GM23338 (cell line): ENCODE data around the gene TRIM14. TPM values are rescaled to one million over a fixed set of nuclear protein-coding genes. Genes with fewer than 3 reads are reported as not detected.

Source experiments
- ATAC-seq: fragments of 200-7000 bp; cut with Tn5 transposase; 3 replicates; pipeline ENCODE4 v1.9.1; 2020
- DNase-seq: peaks from one replicate; pipeline ENCODE4 v3.0.0-alpha.2; 2015; ENCODE audit warnings: low spot score
- H2AFZ ChIP-seq: fragments of 200-600 bp; sonication (generic); 2 replicates; pipeline ENCODE4 v1.8.0; 2016; ENCODE audit warnings: antibody characterized with exemption, mild to moderate bottlenecking, moderate library complexity
- H3F3A ChIP-seq: fragments of 200-600 bp; sonication (generic); replicated peaks from 2 replicates; pipeline ENCODE4 v1.8.0; 2017; ENCODE audit warnings: antibody characterized with exemption, mixed run types, low read depth
- H3K27ac ChIP-seq: fragments of 200-600 bp; sonication (generic); 2 replicates; pipeline ENCODE4 v1.6.1; 2016; ENCODE audit warnings: low read depth
- H3K27me3 ChIP-seq: fragments of 200-600 bp; sonication (generic); 2 replicates; pipeline ENCODE4 v1.8.0; 2016; ENCODE audit warnings: mild to moderate bottlenecking, mixed run types, moderate library complexity; ENCODE audit not compliant: insufficient read depth
- H3K36me3 ChIP-seq: fragments of 200-600 bp; sonication (generic); 2 replicates; pipeline ENCODE4 v1.8.0; 2016; ENCODE audit warnings: mild to moderate bottlenecking; ENCODE audit not compliant: insufficient read depth
- H3K4me1 ChIP-seq: fragments of 200-600 bp; sonication (generic); 2 replicates; pipeline ENCODE4 v1.8.0; 2016; ENCODE audit warnings: mild to moderate bottlenecking, moderate library complexity; ENCODE audit not compliant: insufficient read depth
- H3K4me2 ChIP-seq: fragments of 200-600 bp; sonication (generic); 2 replicates; pipeline ENCODE4 v1.7.1; 2017; ENCODE audit warnings: mixed run types
- H3K4me3 ChIP-seq: fragments of 200-600 bp; sonication (generic); 2 replicates; pipeline ENCODE4 v1.6.1; 2016; ENCODE audit warnings: mixed run types
- H3K79me2 ChIP-seq: fragments of 200-600 bp; sonication (generic); replicated peaks from 2 replicates; pipeline ENCODE4 v1.8.0; 2017; ENCODE audit warnings: mild to moderate bottlenecking; ENCODE audit not compliant: insufficient read depth
- H3K9me2 ChIP-seq: fragments of 200-600 bp; sonication (generic); 2 replicates; pipeline ENCODE4 v1.8.0; 2017; ENCODE audit not compliant: insufficient read depth
- H4K20me1 ChIP-seq: fragments of 200-600 bp; sonication (generic); replicated peaks from 2 replicates; pipeline ENCODE4 v1.8.0; 2017; ENCODE audit warnings: mild to moderate bottlenecking; ENCODE audit not compliant: insufficient read depth
- H3K27ac Mint-ChIP-seq: 2 replicates; pipeline ENCODE4 v1.8.0; 2020; ENCODE audit warnings: inconsistent platforms, mild to moderate bottlenecking, moderate library complexity, mixed read lengths
- H3K27me3 Mint-ChIP-seq: 3 replicates; pipeline ENCODE4 v1.8.0; 2022; ENCODE audit warnings: low read depth, mild to moderate bottlenecking, moderate library complexity, mixed read lengths, inconsistent platforms; ENCODE audit not compliant: insufficient read depth, poor library complexity
- H3K36me3 Mint-ChIP-seq: 3 replicates; pipeline ENCODE4 v1.8.0; 2021; ENCODE audit warnings: low read depth, mild to moderate bottlenecking, inconsistent platforms, moderate library complexity, mixed read lengths
- H3K4me1 Mint-ChIP-seq: 3 replicates; pipeline ENCODE4 v1.8.0; 2020; ENCODE audit warnings: mild to moderate bottlenecking, inconsistent platforms, mixed read lengths
- H3K4me3 Mint-ChIP-seq: 3 replicates; pipeline ENCODE4 v1.8.0; 2021; ENCODE audit warnings: moderate library complexity, mild to moderate bottlenecking, inconsistent platforms, mixed read lengths
- H3K9me3 Mint-ChIP-seq: 3 replicates; pipeline ENCODE4 v1.8.0; 2020; ENCODE audit warnings: moderate library complexity, mild to moderate bottlenecking, inconsistent platforms, mixed read lengths
- CREB1 ChIP-seq: fragments of 250-450 bp; sonication (Bioruptor Pico); IDR thresholded peaks from 2 replicates; pipeline ENCODE4 v1.5.0; 2020; ENCODE audit warnings: low read depth, mild to moderate bottlenecking, moderate library complexity
- CTCF ChIP-seq, 2 experiments: fragments of 200-600 bp in 1 of 2; sonication (generic) in 1 of 2; conservative IDR thresholded peaks; 2 replicates each; pipeline versions ENCODE4 v1.5.1 to v1.6.1; 2016 to 2017; ENCODE audit warnings: antibody characterized with exemption in 2 of 2, low read depth in 2 of 2, mild to moderate bottlenecking in 2 of 2, moderate library complexity in 1 of 2
- EZH2 ChIP-seq: fragments of 200-600 bp; sonication (generic); IDR thresholded peaks from one replicate; pipeline ENCODE4 v1.8.0; 2017; ENCODE audit warnings: antibody characterized with exemption, mild to moderate bottlenecking, low read depth; ENCODE audit not compliant: unreplicated experiment
- POLR2AphosphoS5 ChIP-seq: IDR thresholded peaks from 2 replicates; pipeline ENCODE4 v1.6.1; 2016; ENCODE audit warnings: antibody characterized with exemption, low read depth
- ZNF331 ChIP-seq: fragments of 250-450 bp; sonication (Bioruptor Pico); IDR thresholded peaks from 2 replicates; pipeline ENCODE4 v1.5.0; 2020; ENCODE audit warnings: low read depth, mild to moderate bottlenecking, moderate library complexity
- polyA plus RNA-seq: library from polyadenylated mRNA; unstranded; fragments of >200 nt; fragmentation: Nextera tagmentation; extraction: Ambion mirVana; gene quantifications from 2 replicates; pipeline ENCODE4 v1.2.1, GENCODE V29; 2016
- total RNA-seq: library from RNA; depleted of rRNA; stranded (reverse); fragments of >200 nt; shearing (Covaris generic); gene quantifications from 2 replicates; pipeline ENCODE4 v1.2.3, GENCODE V29; 2014
- TF ChIP-seq, protein P1 (sequence below): fragments of 250-450 bp; sonication (Bioruptor Pico); IDR thresholded peaks from 2 replicates; pipeline ENCODE4 v1.5.0; 2020; ENCODE audit warnings: mild to moderate bottlenecking, moderate library complexity
- TF ChIP-seq, protein P2 (sequence below): IDR thresholded peaks from one replicate; pipeline ENCODE4 v1.6.1; 2018; ENCODE audit warnings: antibody characterized with exemption; ENCODE audit not compliant: unreplicated experiment

The TRIM14 gene
- total and polyA plus RNA-seq, 2 experiments from 2014 or later = 17.2 to 25.3 TPM

DNA sequence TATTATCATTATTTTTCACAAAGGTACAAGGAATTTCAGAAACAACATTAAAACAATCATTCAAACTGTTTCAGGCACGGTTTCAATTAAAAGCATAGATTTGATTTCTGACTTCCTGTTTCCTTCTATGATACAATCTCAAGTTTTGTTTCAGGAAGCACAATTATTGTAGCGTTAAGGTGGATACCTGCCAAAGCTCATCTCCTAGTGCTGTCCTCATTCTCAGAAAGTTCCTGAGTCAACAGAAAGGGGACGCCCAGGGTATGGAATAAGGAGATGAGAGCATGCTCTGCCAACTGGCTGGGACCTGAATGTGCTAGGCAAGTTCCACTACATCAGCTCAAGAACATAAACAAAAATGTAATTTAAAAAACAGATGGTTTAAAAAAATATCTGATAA, 2.0 kb upstream of the TRIM14 start (continued):
- TF ChIP-seq, protein P1, sequence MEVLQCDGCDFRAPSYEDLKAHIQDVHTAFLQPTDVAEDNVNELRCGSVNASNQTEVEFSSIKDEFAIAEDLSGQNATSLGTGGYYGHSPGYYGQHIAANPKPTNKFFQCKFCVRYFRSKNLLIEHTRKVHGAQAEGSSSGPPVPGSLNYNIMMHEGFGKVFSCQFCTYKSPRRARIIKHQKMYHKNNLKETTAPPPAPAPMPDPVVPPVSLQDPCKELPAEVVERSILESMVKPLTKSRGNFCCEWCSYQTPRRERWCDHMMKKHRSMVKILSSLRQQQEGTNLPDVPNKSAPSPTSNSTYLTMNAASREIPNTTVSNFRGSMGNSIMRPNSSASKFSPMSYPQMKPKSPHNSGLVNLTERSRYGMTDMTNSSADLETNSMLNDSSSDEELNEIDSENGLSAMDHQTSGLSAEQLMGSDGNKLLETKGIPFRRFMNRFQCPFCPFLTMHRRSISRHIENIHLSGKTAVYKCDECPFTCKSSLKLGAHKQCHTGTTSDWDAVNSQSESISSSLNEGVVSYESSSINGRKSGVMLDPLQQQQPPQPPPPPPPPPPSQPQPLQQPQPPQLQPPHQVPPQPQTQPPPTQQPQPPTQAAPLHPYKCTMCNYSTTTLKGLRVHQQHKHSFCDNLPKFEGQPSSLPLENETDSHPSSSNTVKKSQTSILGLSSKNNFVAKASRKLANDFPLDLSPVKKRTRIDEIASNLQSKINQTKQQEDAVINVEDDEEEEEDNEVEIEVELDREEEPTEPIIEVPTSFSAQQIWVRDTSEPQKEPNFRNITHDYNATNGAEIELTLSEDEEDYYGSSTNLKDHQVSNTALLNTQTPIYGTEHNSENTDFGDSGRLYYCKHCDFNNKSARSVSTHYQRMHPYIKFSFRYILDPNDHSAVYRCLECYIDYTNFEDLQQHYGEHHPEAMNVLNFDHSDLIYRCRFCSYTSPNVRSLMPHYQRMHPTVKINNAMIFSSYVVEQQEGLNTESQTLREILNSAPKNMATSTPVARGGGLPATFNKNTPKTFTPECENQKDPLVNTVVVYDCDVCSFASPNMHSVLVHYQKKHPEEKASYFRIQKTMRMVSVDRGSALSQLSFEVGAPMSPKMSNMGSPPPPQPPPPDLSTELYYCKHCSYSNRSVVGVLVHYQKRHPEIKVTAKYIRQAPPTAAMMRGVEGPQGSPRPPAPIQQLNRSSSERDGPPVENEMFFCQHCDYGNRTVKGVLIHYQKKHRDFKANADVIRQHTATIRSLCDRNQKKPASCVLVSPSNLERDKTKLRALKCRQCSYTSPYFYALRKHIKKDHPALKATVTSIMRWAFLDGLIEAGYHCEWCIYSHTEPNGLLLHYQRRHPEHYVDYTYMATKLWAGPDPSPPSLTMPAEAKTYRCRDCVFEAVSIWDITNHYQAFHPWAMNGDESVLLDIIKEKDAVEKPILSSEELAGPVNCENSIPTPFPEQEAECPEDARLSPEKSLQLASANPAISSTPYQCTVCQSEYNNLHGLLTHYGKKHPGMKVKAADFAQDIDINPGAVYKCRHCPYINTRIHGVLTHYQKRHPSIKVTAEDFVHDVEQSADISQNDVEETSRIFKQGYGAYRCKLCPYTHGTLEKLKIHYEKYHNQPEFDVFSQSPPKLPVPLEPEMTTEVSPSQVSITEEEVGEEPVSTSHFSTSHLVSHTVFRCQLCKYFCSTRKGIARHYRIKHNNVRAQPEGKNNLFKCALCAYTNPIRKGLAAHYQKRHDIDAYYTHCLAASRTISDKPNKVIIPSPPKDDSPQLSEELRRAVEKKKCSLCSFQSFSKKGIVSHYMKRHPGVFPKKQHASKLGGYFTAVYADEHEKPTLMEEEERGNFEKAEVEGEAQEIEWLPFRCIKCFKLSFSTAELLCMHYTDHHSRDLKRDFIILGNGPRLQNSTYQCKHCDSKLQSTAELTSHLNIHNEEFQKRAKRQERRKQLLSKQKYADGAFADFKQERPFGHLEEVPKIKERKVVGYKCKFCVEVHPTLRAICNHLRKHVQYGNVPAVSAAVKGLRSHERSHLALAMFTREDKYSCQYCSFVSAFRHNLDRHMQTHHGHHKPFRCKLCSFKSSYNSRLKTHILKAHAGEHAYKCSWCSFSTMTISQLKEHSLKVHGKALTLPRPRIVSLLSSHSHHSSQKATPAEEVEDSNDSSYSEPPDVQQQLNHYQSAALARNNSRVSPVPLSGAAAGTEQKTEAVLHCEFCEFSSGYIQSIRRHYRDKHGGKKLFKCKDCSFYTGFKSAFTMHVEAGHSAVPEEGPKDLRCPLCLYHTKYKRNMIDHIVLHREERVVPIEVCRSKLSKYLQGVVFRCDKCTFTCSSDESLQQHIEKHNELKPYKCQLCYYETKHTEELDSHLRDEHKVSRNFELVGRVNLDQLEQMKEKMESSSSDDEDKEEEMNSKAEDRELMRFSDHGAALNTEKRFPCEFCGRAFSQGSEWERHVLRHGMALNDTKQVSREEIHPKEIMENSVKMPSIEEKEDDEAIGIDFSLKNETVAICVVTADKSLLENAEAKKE (CRISPR knock-in tag) = no peak

DNA sequence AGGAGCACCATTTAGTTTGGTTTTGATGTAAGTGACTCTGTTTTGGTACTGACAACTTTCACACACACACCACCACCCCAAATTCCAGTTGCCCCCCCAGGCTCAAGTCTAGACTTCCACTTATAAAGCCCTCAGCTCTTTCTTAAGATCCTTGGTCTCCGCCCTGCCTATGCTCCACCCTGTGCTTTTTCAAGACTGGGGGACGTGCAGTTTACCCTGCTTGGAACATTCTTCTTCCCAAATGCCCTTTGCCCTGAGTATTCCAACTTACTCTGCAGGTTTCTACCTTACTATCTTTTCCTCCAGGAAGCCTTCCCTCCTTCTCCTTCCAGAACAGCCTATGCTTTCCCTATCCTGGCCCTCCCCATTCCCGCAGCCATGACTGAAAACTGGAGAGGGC, 1.5 kb upstream of the TRIM14 start:
- 0 out of 2 replicates have a peak, but pooled peaks cover 4% of the 10 kb centered on the region for H3K36me3 ChIP-seq
- H3K4me3 ChIP-seq = no peak overlapping the region
- no peak for TF ChIP-seq POLR2AphosphoS5
- no peaks in the 10 kb centered on the region for H3K27me3 ChIP-seq
- no peaks in the 10 kb centered on the region; the same call in 1 of the 2 replicates for H4K20me1 ChIP-seq
- H3K9me2 ChIP-seq = no peaks in the 10 kb centered on the region
- H3K27ac ChIP-seq = no peak overlapping the region
- H3K4me2 ChIP-seq = no peak overlapping the region
- no peaks in the 10 kb centered on the region for H3K79me2 ChIP-seq
- H3K36me3 Mint-ChIP-seq = peaks cover 9% of the 10 kb centered on the region
- H3K9me3 Mint-ChIP-seq = peaks cover 2% of the 10 kb centered on the region; the same call in 1 of the 3 replicates
- no peaks in the 10 kb centered on the region; the same call in 1 of the 2 replicates for H3K4me1 ChIP-seq
- H3K27ac Mint-ChIP-seq = no peak overlapping the region
- peaks cover 8% of the 10 kb centered on the region for H3K4me1 Mint-ChIP-seq
- peaks cover 6% of the 10 kb centered on the region; the same call in 1 of the 2 replicates for H3F3A ChIP-seq
- H3K4me3 Mint-ChIP-seq = peak overlapping the region; percentile 38; the same call in 1 of the 3 replicates
- DNase-seq = no peak
- no peak for ATAC-seq
- no peak overlapping the region for H2AFZ ChIP-seq
- peaks cover 17% of the 10 kb centered on the region for H3K27me3 Mint-ChIP-seq

- peaks cover 16% of the 10 kb centered on the region for H3K27me3 Mint-ChIP-seq
- DNase-seq = peak; percentile 40
- no peaks in the 10 kb centered on the region; the same call in 2 of the 3 replicates for H3K36me3 Mint-ChIP-seq
- TF ChIP-seq CTCF (conservative IDR thresholded peaks at IDR 0.05; ENCODE audit: low read depth in 2 of 2) (peak; percentile 12 to 30; a peak in 2 of 4 replicates), CREB1 (no peak), ZNF331 (CRISPR knock-in tag) (no peak), EZH2 (no peak)
- TF ChIP-seq, protein P2, sequence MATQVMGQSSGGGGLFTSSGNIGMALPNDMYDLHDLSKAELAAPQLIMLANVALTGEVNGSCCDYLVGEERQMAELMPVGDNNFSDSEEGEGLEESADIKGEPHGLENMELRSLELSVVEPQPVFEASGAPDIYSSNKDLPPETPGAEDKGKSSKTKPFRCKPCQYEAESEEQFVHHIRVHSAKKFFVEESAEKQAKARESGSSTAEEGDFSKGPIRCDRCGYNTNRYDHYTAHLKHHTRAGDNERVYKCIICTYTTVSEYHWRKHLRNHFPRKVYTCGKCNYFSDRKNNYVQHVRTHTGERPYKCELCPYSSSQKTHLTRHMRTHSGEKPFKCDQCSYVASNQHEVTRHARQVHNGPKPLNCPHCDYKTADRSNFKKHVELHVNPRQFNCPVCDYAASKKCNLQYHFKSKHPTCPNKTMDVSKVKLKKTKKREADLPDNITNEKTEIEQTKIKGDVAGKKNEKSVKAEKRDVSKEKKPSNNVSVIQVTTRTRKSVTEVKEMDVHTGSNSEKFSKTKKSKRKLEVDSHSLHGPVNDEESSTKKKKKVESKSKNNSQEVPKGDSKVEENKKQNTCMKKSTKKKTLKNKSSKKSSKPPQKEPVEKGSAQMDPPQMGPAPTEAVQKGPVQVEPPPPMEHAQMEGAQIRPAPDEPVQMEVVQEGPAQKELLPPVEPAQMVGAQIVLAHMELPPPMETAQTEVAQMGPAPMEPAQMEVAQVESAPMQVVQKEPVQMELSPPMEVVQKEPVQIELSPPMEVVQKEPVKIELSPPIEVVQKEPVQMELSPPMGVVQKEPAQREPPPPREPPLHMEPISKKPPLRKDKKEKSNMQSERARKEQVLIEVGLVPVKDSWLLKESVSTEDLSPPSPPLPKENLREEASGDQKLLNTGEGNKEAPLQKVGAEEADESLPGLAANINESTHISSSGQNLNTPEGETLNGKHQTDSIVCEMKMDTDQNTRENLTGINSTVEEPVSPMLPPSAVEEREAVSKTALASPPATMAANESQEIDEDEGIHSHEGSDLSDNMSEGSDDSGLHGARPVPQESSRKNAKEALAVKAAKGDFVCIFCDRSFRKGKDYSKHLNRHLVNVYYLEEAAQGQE = no peak
- Histone ChIP-seq H3K36me3 (no peaks in the 10 kb centered on the region), H3K4me1 (no peaks in the 10 kb centered on the region; the same call in 1 of the 2 replicates), H3K27ac (no peak overlapping the region), H3K79me2 (no peaks in the 10 kb centered on the region), H2AFZ (peak overlapping the region; percentile 88), H3K9me2 (no peaks in the 10 kb centered on the region), H3K4me3 (peak overlapping the region; percentile 52), H3K27me3 (no peaks in the 10 kb centered on the region), H3K4me2 (peak overlapping the region; percentile 68), H4K20me1 (no peaks in the 10 kb centered on the region; the same call in 1 of the 2 replicates), H3F3A (peaks cover 6% of the 10 kb centered on the region; the same call in 1 of the 2 replicates)
- no peak overlapping the region for H3K27ac Mint-ChIP-seq
- peak; percentile 24 for ATAC-seq
- H3K4me3 Mint-ChIP-seq = peak overlapping the region; percentile 69
- peaks cover 2% of the 10 kb centered on the region; the same call in 1 of the 3 replicates for H3K9me3 Mint-ChIP-seq
- H3K4me1 Mint-ChIP-seq = peaks cover 8% of the 10 kb centered on the region
Measured at GRCh38 chr9:98117984-98118639, 910 bp downstream of the TRIM14 start.
